IgD-negative memory B cell (primary cell): ENCODE measurements around the gene OSBPL6. TPM values are rescaled to one million over a fixed set of nuclear protein-coding genes. Genes with fewer than 3 reads are reported as not detected.
"Not testable (repeated sequence)": the region's sequence is repeated elsewhere in the genome, so short reads cannot be mapped to it uniquely, and the experiment has no call there.

Experiments
- H3K27ac Mint-ChIP-seq, 3 donors: one replicate each; pipeline ENCODE4 v1.8.0; 2020 to 2022; ENCODE audit warnings: mild to moderate bottlenecking in 3 of 3, mixed read lengths in 3 of 3, moderate library complexity in 1 of 3
- H3K27me3 Mint-ChIP-seq: one replicate; pipeline ENCODE4 v1.8.0; 2021; ENCODE audit warnings: mixed read lengths
- H3K36me3 Mint-ChIP-seq: one replicate; pipeline ENCODE4 v1.8.0; 2020; ENCODE audit warnings: mild to moderate bottlenecking, mixed read lengths
- H3K4me1 Mint-ChIP-seq, 3 donors: one replicate each; pipeline ENCODE4 v1.8.0; 2020 to 2022; ENCODE audit warnings: mixed read lengths in 3 of 3, mild to moderate bottlenecking in 1 of 3
- H3K4me3 Mint-ChIP-seq, 4 donors: one replicate each; pipeline ENCODE4 v1.8.0; 2020 to 2022; ENCODE audit warnings: mild to moderate bottlenecking in 4 of 4, mixed read lengths in 4 of 4, moderate library complexity in 3 of 4
- H3K9me3 Mint-ChIP-seq, 3 donors: one replicate each; pipeline ENCODE4 v1.8.0; 2020 to 2021; ENCODE audit warnings: mixed read lengths in 3 of 3, mild to moderate bottlenecking in 1 of 3
- polyA plus RNA-seq: library from polyadenylated mRNA; unstranded; fragments of 300-500 nt; fragmentation: Illumina TruSeq; gene quantifications from one replicate; pipeline ENCODE4 v1.2.3, GENCODE V29; 2021

The OSBPL6 gene
- not detected for polyA plus RNA-seq

DNA sequence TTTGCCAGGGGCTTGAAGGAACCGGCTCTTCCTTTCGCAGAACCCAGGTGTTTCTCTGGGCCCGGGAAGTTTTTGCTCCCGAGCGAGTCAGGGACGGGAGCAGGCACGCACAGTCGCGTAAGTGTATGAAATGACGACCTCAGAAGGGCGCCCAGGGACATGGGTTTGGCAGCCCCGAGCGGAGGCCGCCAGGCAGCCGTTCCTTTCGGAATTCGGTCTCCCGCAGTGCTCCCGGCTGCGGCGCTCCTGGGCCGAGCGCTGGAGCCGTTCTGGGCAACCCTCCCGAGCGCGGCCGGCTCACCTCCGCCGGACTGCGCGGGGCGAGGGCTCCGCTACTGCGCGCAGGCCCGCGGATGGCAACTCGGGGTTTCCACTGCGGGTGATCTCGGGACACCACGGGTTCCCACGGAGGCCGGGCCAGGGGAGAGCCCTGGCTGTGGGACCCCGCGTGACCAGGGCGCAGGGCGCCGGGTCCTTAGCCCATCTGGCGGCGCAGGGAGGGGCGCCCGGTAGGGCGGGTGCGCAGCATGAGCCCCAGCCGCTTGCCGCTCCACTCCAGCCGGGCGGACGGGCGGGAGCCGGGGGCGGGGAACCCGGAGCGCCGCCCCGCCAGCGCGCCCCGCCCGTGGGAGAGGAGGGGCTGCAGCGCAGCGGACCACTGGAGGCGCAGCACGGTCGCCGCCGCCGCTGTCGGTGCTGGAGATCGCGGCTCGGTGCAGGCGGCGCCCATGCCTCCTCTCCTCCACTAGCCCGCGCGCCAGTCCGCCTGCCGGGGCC is at the start of gene OSBPL6:
Gene OSBPL6, plus strand, starts transcription at position 690 of the 777 bp plus-strand sequence. CDS start 111,673 bp downstream, outside the sequence.
- H3K27me3 Mint-ChIP-seq: peaks cover 28% of the 10 kb centered on the region
- H3K36me3 Mint-ChIP-seq: no peaks in the 10 kb centered on the region
- H3K9me3 Mint-ChIP-seq: no peaks in the 10 kb centered on the region
- H3K4me3 Mint-ChIP-seq: peak within 1 kb of the TSS; percentile 80 to 90 (median 84)
- H3K27ac Mint-ChIP-seq: peak within 1 kb of the TSS in 2 of 3 donors; percentile 25 to 46
- H3K4me1 Mint-ChIP-seq: peaks cover 5 to 12% (median 8%) of the 10 kb centered on the region in 3 donors

GRCh38 chr2:178152033-178152432 is 42.3 kb upstream of the OSBPL6 start:
- Mint-ChIP-seq H3K27me3 (peaks cover 19% of the 10 kb centered on the region), H3K4me1 (no peaks in the 10 kb centered on the region), H3K36me3 (peaks cover 2% of the 10 kb centered on the region), H3K9me3 (peaks cover 2 to 9% (median 5%) of the 10 kb centered on the region in 3 donors), H3K27ac (no peak overlapping the region), H3K4me3 (no peak overlapping the region)

DNA sequence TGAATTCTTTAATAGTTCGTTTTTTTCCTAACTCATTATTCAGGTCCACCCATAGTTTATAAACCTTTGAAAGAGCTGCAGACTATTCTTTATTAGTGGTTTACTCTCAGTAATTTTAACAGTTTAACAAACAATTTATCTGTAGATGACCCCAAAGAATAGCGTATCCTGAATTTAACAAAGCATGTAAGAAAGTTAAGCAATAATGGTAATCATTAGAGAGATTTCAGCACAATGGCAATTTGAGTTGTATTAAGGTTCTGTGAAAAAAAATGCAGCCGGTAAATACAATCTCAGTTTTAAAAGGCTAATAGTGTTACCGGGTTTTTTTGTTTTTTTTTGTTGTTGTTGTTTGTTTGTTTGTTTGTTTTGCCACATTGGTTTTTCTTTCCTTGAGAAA is 41.8 kb upstream of the OSBPL6 start:
- Mint-ChIP-seq H3K4me1 (no peaks in the 10 kb centered on the region), H3K27ac (no peak overlapping the region), H3K36me3 (peaks cover 2% of the 10 kb centered on the region), H3K27me3 (peaks cover 19% of the 10 kb centered on the region), H3K4me3 (no peak overlapping the region), H3K9me3 (peaks cover 2 to 9% (median 5%) of the 10 kb centered on the region in 3 donors)

DNA sequence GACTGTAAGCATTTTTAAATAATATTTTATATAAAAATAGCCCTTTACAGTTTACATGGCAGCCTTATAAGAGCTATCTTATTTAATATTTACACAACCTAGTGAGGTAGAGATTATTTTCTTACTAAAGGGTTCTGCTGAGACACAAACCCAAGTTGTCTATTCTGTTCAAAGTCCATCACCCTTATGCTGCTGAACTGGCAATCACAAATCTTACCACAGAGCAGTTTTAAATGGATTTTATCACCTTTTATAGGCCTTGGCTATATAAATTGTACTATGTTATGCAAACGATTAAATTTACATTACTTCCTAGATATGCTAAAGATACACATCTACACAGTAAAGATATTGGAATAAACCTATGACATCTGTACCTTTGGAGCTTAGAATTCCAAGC is 41.3 kb upstream of the OSBPL6 start:
- peaks cover 2 to 9% (median 5%) of the 10 kb centered on the region in 3 donors for H3K9me3 Mint-ChIP-seq
- no peak overlapping the region for H3K4me3 Mint-ChIP-seq
- H3K36me3 Mint-ChIP-seq: peaks cover 2% of the 10 kb centered on the region
- peaks cover 15% of the 10 kb centered on the region for H3K27me3 Mint-ChIP-seq
- no peak overlapping the region for H3K27ac Mint-ChIP-seq
- no peaks in the 10 kb centered on the region for H3K4me1 Mint-ChIP-seq

GRCh38 chr2:178153878-178154277 is 40.4 kb upstream of the OSBPL6 start:
- not testable (repeated sequence) for H3K4me3 Mint-ChIP-seq, H3K27ac Mint-ChIP-seq, H3K4me1 Mint-ChIP-seq, H3K9me3 Mint-ChIP-seq, H3K36me3 Mint-ChIP-seq
- peaks cover 14% of the 10 kb centered on the region for H3K27me3 Mint-ChIP-seq

DNA sequence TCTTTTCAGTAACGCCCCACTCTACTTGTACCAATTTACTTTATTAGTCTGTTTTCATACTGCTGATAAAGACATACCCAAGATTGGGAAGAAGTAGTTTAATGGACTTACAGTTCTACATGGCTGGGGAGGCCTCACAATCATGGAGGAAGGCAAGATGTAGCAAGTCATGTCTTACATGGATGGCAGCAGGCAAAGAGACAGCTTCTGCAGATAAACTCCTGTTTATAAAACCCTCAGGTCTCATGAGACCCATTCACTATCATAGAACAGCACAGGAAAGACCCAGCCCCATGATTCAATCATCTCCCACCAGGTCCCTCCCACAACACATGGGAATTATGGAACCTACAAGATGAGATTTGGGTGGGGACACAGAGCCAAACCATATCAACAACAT is 38.8 kb upstream of the OSBPL6 start:
- peaks cover 6% of the 10 kb centered on the region for H3K27me3 Mint-ChIP-seq
- no peaks in the 10 kb centered on the region for H3K36me3 Mint-ChIP-seq
- H3K4me1 Mint-ChIP-seq: no peaks in the 10 kb centered on the region

GRCh38 chr2:178157574-178157973 is 36.7 kb upstream of the OSBPL6 start:
- Mint-ChIP-seq H3K27me3 (peaks cover 15% of the 10 kb centered on the region), H3K4me3 (no peak overlapping the region), H3K27ac (no peak overlapping the region), H3K9me3 (peaks cover 0 to 9% (median 5%) of the 10 kb centered on the region in 3 donors), H3K36me3 (no peaks in the 10 kb centered on the region), H3K4me1 (peaks cover 0 to 1% (median 0%) of the 10 kb centered on the region in 3 donors)

More for the DNA sequence above, 38.8 kb upstream of the OSBPL6 start:
- H3K27ac Mint-ChIP-seq: no peak overlapping the region
- H3K9me3 Mint-ChIP-seq: peaks cover 0 to 9% (median 5%) of the 10 kb centered on the region in 3 donors
- H3K4me3 Mint-ChIP-seq: no peak overlapping the region

DNA sequence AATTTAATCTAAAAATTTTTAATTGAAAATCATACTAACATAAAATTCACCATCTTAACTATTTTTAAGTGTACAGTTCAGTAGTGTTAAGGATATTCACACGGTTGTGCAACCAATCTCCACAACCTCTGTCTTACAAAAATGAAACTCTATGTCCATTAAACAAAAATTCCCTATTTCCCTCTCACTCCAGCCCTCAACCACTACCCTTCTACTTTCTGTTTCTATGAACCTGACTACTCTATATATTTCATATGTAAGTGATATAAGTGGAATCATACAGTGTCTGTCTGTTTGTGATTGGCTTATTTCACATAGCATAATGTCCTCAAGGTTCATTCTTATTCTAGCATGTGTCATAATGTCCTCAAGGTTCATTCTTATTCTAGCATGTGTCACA is 34.3 kb upstream of the OSBPL6 start:
- peaks cover 15% of the 10 kb centered on the region for H3K27me3 Mint-ChIP-seq
- H3K36me3 Mint-ChIP-seq: no peaks in the 10 kb centered on the region
- no peak overlapping the region for H3K27ac Mint-ChIP-seq
- H3K4me1 Mint-ChIP-seq: peaks cover 0 to 4% (median 3%) of the 10 kb centered on the region in 3 donors
- no peak overlapping the region for H3K4me3 Mint-ChIP-seq
- peaks cover 0 to 7% (median 5%) of the 10 kb centered on the region in 3 donors for H3K9me3 Mint-ChIP-seq

DNA sequence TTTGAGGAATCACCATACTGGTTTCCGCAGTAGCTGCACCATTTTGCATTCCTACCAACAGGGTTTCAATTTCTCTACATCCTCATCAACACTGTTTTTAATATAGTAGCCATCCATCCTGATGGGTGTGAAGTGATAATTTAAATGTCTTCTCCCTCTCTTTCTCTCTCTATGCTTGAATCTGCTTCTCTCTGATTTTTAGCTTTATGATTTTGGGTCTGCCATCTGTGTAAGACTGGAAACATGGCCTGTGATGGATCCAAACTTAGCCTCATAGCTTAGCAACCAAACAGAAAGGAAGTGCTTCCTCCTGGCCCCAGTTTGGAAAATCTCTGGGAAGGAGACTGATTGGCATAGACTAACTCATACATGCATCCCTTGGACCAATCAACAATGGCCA is 33.7 kb upstream of the OSBPL6 start:
- no peaks in the 10 kb centered on the region for H3K36me3 Mint-ChIP-seq
- peaks cover 0 to under 1% (median 0%) of the 10 kb centered on the region in 3 donors for H3K9me3 Mint-ChIP-seq

GRCh38 chr2:178163395-178163794 is 30.9 kb upstream of the OSBPL6 start:
- Mint-ChIP-seq H3K36me3 (no peaks in the 10 kb centered on the region), H3K4me3 (no peak overlapping the region), H3K27me3 (peaks cover 10% of the 10 kb centered on the region), H3K27ac (no peak overlapping the region), H3K4me1 (peaks cover 0 to 4% (median 3%) of the 10 kb centered on the region in 3 donors), H3K9me3 (no peaks in the 10 kb centered on the region)

More for the DNA sequence above, 33.7 kb upstream of the OSBPL6 start:
- H3K4me3 Mint-ChIP-seq: no peak overlapping the region
- H3K27me3 Mint-ChIP-seq: peaks cover 11% of the 10 kb centered on the region
- H3K27ac Mint-ChIP-seq: no peak overlapping the region
- peaks cover 0 to 4% (median 3%) of the 10 kb centered on the region in 3 donors for H3K4me1 Mint-ChIP-seq

DNA sequence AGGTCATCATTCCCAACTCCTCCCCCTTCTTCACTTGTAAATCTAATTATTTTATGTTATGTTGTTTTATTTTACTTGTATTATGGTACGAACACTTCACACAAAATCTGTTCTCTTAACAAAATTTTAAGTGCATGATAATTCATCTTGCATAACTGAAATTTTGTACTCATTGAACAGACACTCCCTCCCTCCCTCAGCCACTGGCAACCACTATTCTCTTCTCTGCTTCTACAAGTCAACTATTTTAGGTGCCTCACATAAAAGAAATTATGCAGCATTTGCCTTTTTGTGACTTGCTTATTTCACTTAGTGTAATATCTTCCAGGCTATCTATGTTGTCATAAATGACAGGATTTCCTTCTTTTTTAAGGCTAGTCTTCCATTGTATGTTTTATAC is 30.4 kb upstream of the OSBPL6 start:
- no peaks in the 10 kb centered on the region for H3K9me3 Mint-ChIP-seq
- H3K27ac Mint-ChIP-seq: no peak overlapping the region
- no peaks in the 10 kb centered on the region for H3K36me3 Mint-ChIP-seq
- H3K4me1 Mint-ChIP-seq: peaks cover 0 to 4% (median 3%) of the 10 kb centered on the region in 3 donors
- no peak overlapping the region for H3K4me3 Mint-ChIP-seq
- peaks cover 10% of the 10 kb centered on the region for H3K27me3 Mint-ChIP-seq

DNA sequence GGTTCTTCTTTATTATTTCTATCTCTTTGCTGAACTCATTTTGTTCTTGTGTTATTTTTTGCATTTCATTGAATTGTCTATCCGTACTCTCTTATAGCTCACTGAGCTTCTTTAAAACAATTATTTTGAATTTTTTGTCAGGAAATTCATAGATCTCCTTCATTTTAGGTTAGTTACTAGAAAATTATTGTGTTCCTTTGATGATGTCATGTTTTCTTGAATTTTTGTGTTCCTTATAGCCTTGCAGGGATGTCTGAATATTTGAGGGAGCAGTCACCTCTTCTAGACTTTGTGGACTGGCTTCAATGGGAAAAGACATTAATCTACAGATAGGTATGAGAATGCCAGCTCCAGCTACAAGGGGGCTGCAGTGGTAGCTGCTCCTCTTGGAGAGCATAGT is 20.7 kb upstream of the OSBPL6 start:
- Mint-ChIP-seq H3K27me3 (peaks cover 8% of the 10 kb centered on the region), H3K4me3 (no peak overlapping the region), H3K36me3 (no peaks in the 10 kb centered on the region), H3K27ac (no peak overlapping the region), H3K4me1 (no peaks in the 10 kb centered on the region), H3K9me3 (peaks cover 0 to 4% (median 0%) of the 10 kb centered on the region in 3 donors)

GRCh38 chr2:178177066-178177679 is 17.1 kb upstream of the OSBPL6 start:
- no peaks in the 10 kb centered on the region for H3K4me1 Mint-ChIP-seq
- no peak overlapping the region for H3K27ac Mint-ChIP-seq
- no peak overlapping the region for H3K4me3 Mint-ChIP-seq
- no peaks in the 10 kb centered on the region for H3K36me3 Mint-ChIP-seq
- peaks cover 7% of the 10 kb centered on the region for H3K27me3 Mint-ChIP-seq
- H3K9me3 Mint-ChIP-seq: peaks cover 0 to 2% (median 2%) of the 10 kb centered on the region in 3 donors

GRCh38 chr2:178180648-178181047 is 13.7 kb upstream of the OSBPL6 start:
- not testable (repeated sequence) for H3K27me3 Mint-ChIP-seq, H3K36me3 Mint-ChIP-seq, H3K4me3 Mint-ChIP-seq, H3K9me3 Mint-ChIP-seq, H3K27ac Mint-ChIP-seq, H3K4me1 Mint-ChIP-seq

GRCh38 chr2:178187861-178188260 is 6.5 kb upstream of the OSBPL6 start:
- Mint-ChIP-seq H3K36me3 (no peaks in the 10 kb centered on the region), H3K4me3 (no peak overlapping the region), H3K9me3 (peaks cover 0 to 2% (median 0%) of the 10 kb centered on the region in 3 donors), H3K27ac (peak overlapping the region in 1 of 3 donors; percentile 52), H3K4me1 (peaks cover 0 to 9% (median 2%) of the 10 kb centered on the region in 3 donors), H3K27me3 (peaks cover 12% of the 10 kb centered on the region)
